NCI-H1694 treated with DMSO at 0.1 percent for 48 hours (cell line): ENCODE measurements around the gene TINAG.

Source experiments
- DNase-seq: peaks from one replicate; lab custom pipeline; 2025; lab: John Stamatoyannopoulos, UW

Gene TINAG

GRCh38 chr6:54308289-54308985 lies at the start of gene TINAG:
Gene TINAG (plus strand): TSS chr6:54308441. CDS start chr6:54308551, 110 bp downstream.
- no peak for DNase-seq

- DNase-seq, result no peak
Measured at GRCh38 chr6:54260025-54260424, 48.2 kb upstream of the TINAG start.

GRCh38 chr6:54262499-54262898 lies 45.7 kb upstream of the TINAG start:
- DNase-seq, result no peak

- no peak for DNase-seq
Measured at GRCh38 chr6:54262971-54263370, 45.3 kb upstream of the TINAG start.

- DNase-seq, result no peak
Measured at GRCh38 chr6:54264581-54265272, 43.5 kb upstream of the TINAG start.

- no peak for DNase-seq
Measured at GRCh38 chr6:54266400-54266923, 41.8 kb upstream of the TINAG start.

- DNase-seq, result peak; percentile 17
Measured at GRCh38 chr6:54267798-54268197, 40.4 kb upstream of the TINAG start.

- DNase-seq, result no peak
Measured at GRCh38 chr6:54273214-54273820, 34.9 kb upstream of the TINAG start.

- DNase-seq, result no peak
Measured at GRCh38 chr6:54274383-54274782, 33.9 kb upstream of the TINAG start.

- no peak for DNase-seq
Measured at GRCh38 chr6:54282186-54282585, 26.1 kb upstream of the TINAG start.

GRCh38 chr6:54284161-54284860 lies 23.9 kb upstream of the TINAG start:
- no peak for DNase-seq

- DNase-seq, result no peak
Measured at GRCh38 chr6:54285595-54285994, 22.6 kb upstream of the TINAG start.

GRCh38 chr6:54286141-54286540 lies 22.1 kb upstream of the TINAG start:
- no peak for DNase-seq

- no peak for DNase-seq
Measured at GRCh38 chr6:54288474-54288873, 19.8 kb upstream of the TINAG start.

- DNase-seq, result no peak
Measured at GRCh38 chr6:54289426-54289825, 18.8 kb upstream of the TINAG start.

GRCh38 chr6:54291146-54291545 lies 17.1 kb upstream of the TINAG start:
- no peak for DNase-seq

- DNase-seq, result no peak
Measured at GRCh38 chr6:54291738-54292137, 16.5 kb upstream of the TINAG start.

- DNase-seq, result no peak
Measured at GRCh38 chr6:54294965-54295532, 13.2 kb upstream of the TINAG start.

- no peak for DNase-seq
Measured at GRCh38 chr6:54299542-54300269, 8.5 kb upstream of the TINAG start.

GRCh38 chr6:54301770-54302169 lies 6.5 kb upstream of the TINAG start:
- no peak for DNase-seq

GRCh38 chr6:54307439-54307910 lies 766 bp upstream of the TINAG start:
- DNase-seq, result no peak
